Measurements from ENCODE around the gene RNF227.
"Not testable (repeated sequence)": the region's sequence is repeated elsewhere in the genome, so short reads cannot be mapped to it uniquely, and the experiment has no call there.

Gene RNF227

GRCh38 chr17:7915611-7916384, at the start of gene RNF227:
RNF227 (minus strand) TSS chr17:7916289; CDS start chr17:7916195, 94 bp downstream.
- Mint-ChIP-seq H3K4me1 (ENCODE audit: low read depth) (peaks cover 35% of the 10 kb centered on the region), H3K9me3 (no peaks in the 10 kb centered on the region), H3K4me3 (peak within 1 kb of the TSS; percentile 87), H3K27ac (peak within 1 kb of the TSS; percentile 93), H3K27me3 (no peaks in the 10 kb centered on the region), H3K36me3 (ENCODE audit: low read depth) (peaks cover 36% of the 10 kb centered on the region)
- DNase-seq, result peak; percentile 92

DNA sequence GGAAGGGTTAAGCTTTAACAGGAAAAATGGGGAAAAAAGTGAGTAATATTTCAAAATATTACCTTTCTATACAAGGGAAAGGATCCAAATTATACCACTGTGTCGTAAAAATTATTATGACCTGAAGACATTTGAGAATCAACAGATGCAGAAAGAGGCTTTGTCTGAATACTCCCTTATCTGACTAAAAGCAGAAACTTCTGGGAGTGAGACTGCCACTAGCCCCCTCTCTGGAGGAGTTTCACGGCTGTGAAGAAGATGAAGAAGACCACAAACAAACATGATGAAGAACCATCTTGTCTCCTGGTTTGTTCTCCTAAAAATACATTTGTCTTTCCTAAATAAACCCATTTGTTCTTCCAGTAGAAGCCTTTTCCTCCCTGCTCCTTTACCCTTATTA, 45.3 kb upstream of the RNF227 start:
- no peak for DNase-seq
- Mint-ChIP-seq H3K36me3 (ENCODE audit: low read depth) (no peaks in the 10 kb centered on the region), H3K4me1 (ENCODE audit: low read depth) (no peaks in the 10 kb centered on the region), H3K27me3 (peaks cover 17% of the 10 kb centered on the region), H3K27ac (no peak overlapping the region), H3K4me3 (no peak overlapping the region), H3K9me3 (no peaks in the 10 kb centered on the region)

DNA sequence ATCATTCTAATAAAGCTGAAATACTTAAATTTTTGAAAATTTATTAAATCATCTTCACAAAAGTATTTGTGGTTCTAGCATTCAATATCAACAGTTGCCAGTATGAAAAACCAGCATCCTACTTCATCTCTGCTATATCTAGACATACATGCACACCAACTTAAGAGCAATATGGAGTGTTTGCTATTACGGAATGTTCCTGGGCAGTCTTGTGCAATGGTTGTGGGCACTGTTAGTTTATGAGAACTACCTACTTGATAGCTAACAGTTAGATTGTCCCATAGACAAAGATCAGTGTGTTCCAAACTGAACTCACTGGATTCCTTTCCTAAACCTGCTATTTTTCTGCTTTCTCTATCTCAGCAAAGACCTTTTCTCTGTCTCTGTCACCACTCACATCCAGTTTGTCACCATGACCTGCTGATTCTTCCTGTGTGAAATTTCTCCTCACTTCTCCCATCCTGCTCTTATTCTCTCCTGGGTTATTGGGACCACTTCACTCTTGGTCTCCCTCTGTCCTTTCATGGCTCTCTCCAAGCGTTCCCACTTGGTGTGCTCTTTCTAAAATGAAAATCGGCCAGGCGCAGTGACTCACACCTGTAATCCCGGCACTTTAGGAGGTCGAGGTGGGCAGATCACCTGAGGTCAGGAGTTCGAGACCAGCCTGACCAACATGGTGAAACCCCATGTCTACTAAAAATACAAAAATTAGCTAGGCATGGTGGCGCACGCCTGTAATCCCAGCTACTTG, 43.6 kb upstream of the RNF227 start:
- H3K27ac Mint-ChIP-seq, result no peak overlapping the region
- no peak for DNase-seq
- H3K36me3 Mint-ChIP-seq (ENCODE audit: low read depth), result no peaks in the 10 kb centered on the region
- H3K4me3 Mint-ChIP-seq, result no peak overlapping the region
- peaks cover 17% of the 10 kb centered on the region for H3K27me3 Mint-ChIP-seq
- no peaks in the 10 kb centered on the region for H3K4me1 Mint-ChIP-seq (ENCODE audit: low read depth)
- H3K9me3 Mint-ChIP-seq, result no peaks in the 10 kb centered on the region

- H3K4me1 Mint-ChIP-seq (ENCODE audit: low read depth), result peaks cover 13% of the 10 kb centered on the region
These were observed 40.3 kb upstream of the RNF227 start for GRCh38 chr17:7956228-7956965.

DNA sequence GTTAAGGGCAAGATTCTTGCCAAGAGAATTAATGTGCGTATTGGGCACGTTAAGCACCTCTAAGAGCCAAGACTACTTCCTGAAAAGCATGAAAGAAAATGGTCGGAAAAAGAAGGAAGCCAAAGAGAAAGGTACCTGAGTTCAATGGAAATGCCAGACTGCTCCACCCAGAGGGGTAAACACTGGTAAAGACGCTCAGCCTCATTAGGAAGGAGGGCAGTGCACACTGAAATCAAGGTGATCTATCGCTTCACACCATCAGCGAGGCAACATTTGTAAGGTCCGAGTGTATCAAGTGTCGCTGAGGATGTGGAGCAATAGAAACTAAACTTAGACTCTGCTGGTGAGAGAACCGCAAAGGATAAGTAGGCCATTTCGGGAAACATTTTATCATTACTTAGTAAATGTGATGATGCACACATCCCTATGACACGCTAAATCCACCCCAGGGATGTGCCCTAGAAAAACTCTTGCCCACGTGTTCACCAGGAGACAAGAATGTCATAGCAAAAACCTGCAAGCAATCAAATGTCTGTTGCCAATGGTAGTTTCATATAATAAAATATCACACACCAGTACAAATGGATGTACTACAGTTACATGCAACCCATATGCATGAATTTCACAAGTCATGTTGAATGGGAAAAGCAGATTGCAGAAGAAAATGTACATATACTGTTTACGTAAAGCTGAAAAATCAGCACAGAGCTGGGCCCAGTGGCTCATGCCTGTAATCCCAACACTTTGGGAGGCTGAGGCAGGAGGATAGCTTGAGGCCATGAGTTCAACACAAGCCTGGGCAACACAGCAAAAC, 39.5 kb upstream of the RNF227 start:
- Mint-ChIP-seq H3K36me3 (ENCODE audit: low read depth) (peaks cover 2% of the 10 kb centered on the region), H3K4me1 (ENCODE audit: low read depth) (peaks cover 21% of the 10 kb centered on the region), H3K27ac (no peak overlapping the region), H3K4me3 (no peak overlapping the region), H3K27me3 (peaks cover 9% of the 10 kb centered on the region), H3K9me3 (no peaks in the 10 kb centered on the region)
- no peak for DNase-seq

More at GRCh38 chr17:7956228-7956965, 40.3 kb upstream of the RNF227 start:
- Mint-ChIP-seq H3K36me3 (ENCODE audit: low read depth) (no peaks in the 10 kb centered on the region), H3K27me3 (peaks cover 11% of the 10 kb centered on the region), H3K9me3 (no peaks in the 10 kb centered on the region), H3K4me3 (no peak overlapping the region), H3K27ac (no peak overlapping the region)
- no peak for DNase-seq

- not testable (repeated sequence) for H3K27ac Mint-ChIP-seq, DNase-seq, H3K27me3 Mint-ChIP-seq, H3K9me3 Mint-ChIP-seq, H3K4me3 Mint-ChIP-seq
- peaks cover 28% of the 10 kb centered on the region for H3K4me1 Mint-ChIP-seq (ENCODE audit: low read depth)
- peaks cover 25% of the 10 kb centered on the region for H3K36me3 Mint-ChIP-seq (ENCODE audit: low read depth)
These were observed 37.2 kb upstream of the RNF227 start for GRCh38 chr17:7953266-7953665.

DNA sequence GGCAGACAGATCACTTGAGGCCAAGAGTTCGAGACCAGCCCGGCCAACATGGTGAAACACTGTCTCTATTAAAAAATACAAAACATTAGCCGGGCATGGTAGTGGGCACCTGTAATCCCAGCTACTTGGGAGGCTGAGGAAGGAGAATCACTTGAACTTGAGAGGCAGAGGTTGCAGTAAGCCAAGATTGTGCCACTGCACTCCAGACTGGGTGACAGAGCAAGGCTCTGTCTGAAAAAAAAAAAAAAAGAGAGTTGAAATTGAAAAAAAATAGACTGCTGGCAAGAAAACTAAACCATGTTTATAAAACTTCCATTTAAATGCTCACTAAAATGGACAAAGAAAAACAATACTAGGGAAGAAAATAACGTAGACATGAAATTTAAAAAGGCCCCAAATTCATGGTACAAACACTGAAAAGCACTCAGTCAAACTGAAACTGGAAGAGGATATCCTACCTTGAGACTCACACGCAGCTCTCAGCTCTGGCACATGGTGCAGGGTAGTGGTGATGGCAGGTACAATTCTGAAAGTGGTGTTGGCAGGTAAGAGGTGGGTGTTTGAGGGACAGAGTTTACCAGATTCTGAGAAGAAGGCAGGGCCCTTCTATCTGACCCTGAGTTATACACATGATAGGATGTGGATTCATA, 35.2 kb upstream of the RNF227 start:
- Mint-ChIP-seq H3K36me3 (ENCODE audit: low read depth) (peaks cover 45% of the 10 kb centered on the region), H3K27me3 (no peaks in the 10 kb centered on the region), H3K4me3 (no peak overlapping the region), H3K27ac (peak overlapping the region; percentile 85), H3K9me3 (no peaks in the 10 kb centered on the region), H3K4me1 (ENCODE audit: low read depth) (peaks cover 28% of the 10 kb centered on the region)
- DNase-seq, result peak; percentile 52

- Mint-ChIP-seq H3K4me1 (ENCODE audit: low read depth) (peaks cover 28% of the 10 kb centered on the region), H3K27me3 (no peaks in the 10 kb centered on the region), H3K36me3 (ENCODE audit: low read depth) (peaks cover 52% of the 10 kb centered on the region), H3K27ac (peak overlapping the region; percentile 61), H3K9me3 (no peaks in the 10 kb centered on the region), H3K4me3 (no peak overlapping the region)
- no peak for DNase-seq
These were observed 34.5 kb upstream of the RNF227 start for GRCh38 chr17:7950578-7950977.

DNA sequence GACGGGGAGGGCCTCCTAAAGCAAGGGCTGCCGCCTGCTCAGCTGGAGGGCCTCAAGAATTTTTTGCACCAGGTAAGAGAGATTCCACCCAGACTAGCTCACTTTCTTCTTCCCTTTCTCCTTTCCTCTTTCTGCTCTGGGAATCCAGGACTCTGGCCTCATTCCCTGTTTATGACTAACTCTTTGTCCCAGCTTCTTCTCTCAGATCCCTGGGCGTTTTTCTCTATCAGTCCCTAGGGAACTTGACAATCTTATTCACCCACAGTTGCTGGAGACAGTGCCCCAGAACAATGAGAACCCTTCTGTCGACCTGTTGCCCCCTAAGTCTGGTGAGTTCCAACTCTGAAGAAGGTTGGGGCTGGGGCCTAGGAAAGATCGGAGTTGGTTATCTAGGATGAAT, 31.6 kb upstream of the RNF227 start:
- no peaks in the 10 kb centered on the region for H3K9me3 Mint-ChIP-seq
- DNase-seq, result no peak
- H3K27ac Mint-ChIP-seq, result no peak overlapping the region
- H3K4me1 Mint-ChIP-seq (ENCODE audit: low read depth), result peaks cover 23% of the 10 kb centered on the region
- no peak overlapping the region for H3K4me3 Mint-ChIP-seq
- peaks cover 79% of the 10 kb centered on the region for H3K36me3 Mint-ChIP-seq (ENCODE audit: low read depth)
- no peaks in the 10 kb centered on the region for H3K27me3 Mint-ChIP-seq

DNA sequence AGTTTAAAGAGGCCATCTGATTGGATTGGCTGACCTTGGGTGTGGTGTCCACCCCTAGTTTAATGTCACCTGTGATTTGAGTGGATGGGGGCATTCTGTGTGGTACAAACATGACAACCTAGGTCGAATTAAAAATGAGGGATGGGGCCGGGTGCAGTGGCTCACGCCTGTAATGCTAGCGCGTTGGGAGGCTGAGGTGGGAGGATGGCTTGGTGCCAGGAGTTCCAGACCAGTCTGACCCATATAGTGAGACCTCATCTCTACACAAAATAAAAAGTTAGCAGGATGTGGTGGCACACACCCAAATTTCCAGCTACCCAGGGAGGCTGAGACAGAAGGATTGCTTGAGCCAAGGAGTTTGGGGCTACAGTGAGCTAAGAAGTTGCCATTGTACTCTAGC, 30.4 kb upstream of the RNF227 start:
- H3K36me3 Mint-ChIP-seq (ENCODE audit: low read depth), result peaks cover 90% of the 10 kb centered on the region
- no peak for DNase-seq
- H3K27ac Mint-ChIP-seq, result no peak overlapping the region
- no peak overlapping the region for H3K4me3 Mint-ChIP-seq
- peaks cover 16% of the 10 kb centered on the region for H3K4me1 Mint-ChIP-seq (ENCODE audit: low read depth)
- no peaks in the 10 kb centered on the region for H3K9me3 Mint-ChIP-seq
- no peaks in the 10 kb centered on the region for H3K27me3 Mint-ChIP-seq

DNA sequence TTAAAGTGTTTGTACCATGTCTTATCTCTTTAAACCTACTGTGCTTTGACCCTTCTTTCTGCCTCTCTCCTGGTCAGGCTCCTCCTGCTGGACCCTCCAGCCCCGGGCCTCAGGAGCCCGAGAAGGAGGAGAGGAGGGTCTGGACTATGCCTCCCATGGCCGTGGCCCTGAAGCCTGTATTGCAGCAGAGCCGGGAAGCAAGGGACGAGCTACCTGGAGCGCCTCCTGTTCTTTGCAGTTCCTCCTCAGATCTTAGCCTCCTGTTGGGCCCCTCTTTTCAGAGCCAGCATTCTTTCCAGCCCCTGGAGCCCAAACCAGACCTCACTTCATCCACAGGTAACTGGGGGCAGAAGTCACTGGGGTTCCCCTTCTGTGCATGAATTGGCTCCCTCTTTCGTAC, 29.6 kb upstream of the RNF227 start:
- peaks cover 97% of the 10 kb centered on the region for H3K36me3 Mint-ChIP-seq (ENCODE audit: low read depth)
- H3K9me3 Mint-ChIP-seq, result no peaks in the 10 kb centered on the region
- H3K27me3 Mint-ChIP-seq, result no peaks in the 10 kb centered on the region
- no peak overlapping the region for H3K4me3 Mint-ChIP-seq
- H3K4me1 Mint-ChIP-seq (ENCODE audit: low read depth), result peaks cover 8% of the 10 kb centered on the region
- H3K27ac Mint-ChIP-seq, result no peak overlapping the region
- DNase-seq, result no peak

- H3K4me3 Mint-ChIP-seq, result no peak overlapping the region
- H3K36me3 Mint-ChIP-seq (ENCODE audit: low read depth), result peaks cover 97% of the 10 kb centered on the region
- no peak overlapping the region for H3K27ac Mint-ChIP-seq
- H3K27me3 Mint-ChIP-seq, result no peaks in the 10 kb centered on the region
- H3K4me1 Mint-ChIP-seq (ENCODE audit: low read depth), result no peaks in the 10 kb centered on the region
- H3K9me3 Mint-ChIP-seq, result no peaks in the 10 kb centered on the region
- DNase-seq, result no peak
These were observed 28.2 kb upstream of the RNF227 start for GRCh38 chr17:7944326-7944725.

DNA sequence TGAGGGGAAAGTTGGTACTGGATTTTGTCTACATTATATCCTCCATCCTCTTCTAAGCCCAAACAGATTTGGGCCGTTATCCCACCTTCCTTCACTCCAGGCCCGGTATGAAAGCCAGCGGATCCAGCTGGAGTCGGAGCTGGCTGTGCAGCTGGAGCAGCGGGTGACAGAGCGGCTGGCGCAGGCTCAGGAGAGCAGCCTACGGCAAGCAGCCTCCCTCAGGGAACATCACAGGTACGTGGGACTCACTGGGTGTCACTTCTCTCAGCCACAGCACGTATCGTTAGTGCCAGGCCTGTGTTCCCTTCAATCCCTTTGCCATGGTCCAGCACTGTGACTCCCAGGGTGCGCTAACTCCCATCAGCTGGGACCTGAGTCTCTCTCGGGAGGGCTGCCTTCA, 27.2 kb upstream of the RNF227 start:
- H3K27me3 Mint-ChIP-seq, result no peaks in the 10 kb centered on the region
- H3K27ac Mint-ChIP-seq, result no peak overlapping the region
- DNase-seq, result no peak
- H3K9me3 Mint-ChIP-seq, result no peaks in the 10 kb centered on the region
- peaks cover 92% of the 10 kb centered on the region for H3K36me3 Mint-ChIP-seq (ENCODE audit: low read depth)
- H3K4me1 Mint-ChIP-seq (ENCODE audit: low read depth), result no peaks in the 10 kb centered on the region
- no peak overlapping the region for H3K4me3 Mint-ChIP-seq

- no peak for DNase-seq
- H3K9me3 Mint-ChIP-seq, result no peaks in the 10 kb centered on the region
- no peak overlapping the region for H3K4me3 Mint-ChIP-seq
- H3K27me3 Mint-ChIP-seq, result no peaks in the 10 kb centered on the region
- peaks cover 91% of the 10 kb centered on the region for H3K36me3 Mint-ChIP-seq (ENCODE audit: low read depth)
- peaks cover 4% of the 10 kb centered on the region for H3K4me1 Mint-ChIP-seq (ENCODE audit: low read depth)
- no peak overlapping the region for H3K27ac Mint-ChIP-seq
These were observed 24.7 kb upstream of the RNF227 start for GRCh38 chr17:7940743-7941142.
